ENCODE data around the gene IL17RA.

Gene IL17RA

GRCh38 chr22:17084554-17085276, at the start of gene IL17RA:
TSS of gene IL17RA (plus strand) at chr22:17085000. CDS start at chr22:17085092, 92 bp downstream.
- TF ChIP-seq CTCF (IDR thresholded peaks at IDR 0.05; ENCODE audit: borderline replicate concordance, insufficient read depth, low read depth, low read length), result no peak
- H3K4me3 ChIP-seq (ENCODE audit: low read depth, low read length), result peak within 1 kb of the TSS; percentile 79

GRCh38 chr22:17035246-17035645, 49.6 kb upstream of the IL17RA start:
- no peak for TF ChIP-seq CTCF (IDR thresholded peaks at IDR 0.05; ENCODE audit: borderline replicate concordance, insufficient read depth, low read depth, low read length)
- H3K4me3 ChIP-seq (ENCODE audit: low read depth, low read length), result no peak overlapping the region

GRCh38 chr22:17035976-17036841, 48.6 kb upstream of the IL17RA start:
- H3K4me3 ChIP-seq (ENCODE audit: low read depth, low read length), result peak overlapping the region; percentile 37

GRCh38 chr22:17036842-17037711, 47.7 kb upstream of the IL17RA start:
- H3K4me3 ChIP-seq (ENCODE audit: low read depth, low read length), result peak overlapping the region; percentile 61

GRCh38 chr22:17043521-17043920, 41.3 kb upstream of the IL17RA start:
- no peak for TF ChIP-seq CTCF (IDR thresholded peaks at IDR 0.05; ENCODE audit: borderline replicate concordance, insufficient read depth, low read depth, low read length)
- no peak overlapping the region for H3K4me3 ChIP-seq (ENCODE audit: low read depth, low read length)

- no peak for TF ChIP-seq CTCF (IDR thresholded peaks at IDR 0.05; ENCODE audit: borderline replicate concordance, insufficient read depth, low read depth, low read length)
- H3K4me3 ChIP-seq (ENCODE audit: low read depth, low read length), result no peak overlapping the region
Measured at GRCh38 chr22:17046566-17047348, 38.0 kb upstream of the IL17RA start.

- no peak for TF ChIP-seq CTCF (IDR thresholded peaks at IDR 0.05; ENCODE audit: borderline replicate concordance, insufficient read depth, low read depth, low read length)
- no peak overlapping the region for H3K4me3 ChIP-seq (ENCODE audit: low read depth, low read length)
Measured at GRCh38 chr22:17047656-17048055, 37.1 kb upstream of the IL17RA start.
